PC-9 (cell line): ENCODE measurements around the gene CNTNAP2. TPM values are rescaled to one million over a fixed set of nuclear protein-coding genes. Genes with fewer than 3 reads are reported as not detected.

Source experiments
- BruUV-seq: library from RNA; stranded (reverse); fragments of 400-500 nt; replicated peaks from 2 replicates; lab custom pipeline; 2021; lab: Mats Ljungman, UMichigan
- CTCF ChIA-PET: fragments of 300-600 bp; sonication (Branson Sonifier 250); formaldehyde crosslinking; loops from one replicate; lab custom pipeline; 2022; ENCODE audit warnings: antibody characterized with exemption; lab: Charles Lee
- POLR2A ChIA-PET: fragments of 300-600 bp; sonication (Branson Sonifier 250); formaldehyde crosslinking; loops from one replicate; lab custom pipeline; 2022; ENCODE audit warnings: antibody characterized with exemption; ENCODE audit not compliant: unreplicated experiment; lab: Charles Lee
- DNase-seq, 2 experiments: peaks; one replicate each; pipeline versions ENCODE4 v3.0.0 to v3.0.0-alpha.2; 2015 to 2022; ENCODE audit warnings: mixed read lengths in 1 of 2
- H2AFZ ChIP-seq: fragments of 200-600 bp; sonication (generic); 2 replicates; pipeline ENCODE4 v1.8.1; 2017; ENCODE audit warnings: antibody characterized with exemption
- H3F3A ChIP-seq: fragments of 200-600 bp; sonication (generic); 2 replicates; pipeline ENCODE4 v1.8.1; 2017; ENCODE audit warnings: antibody characterized with exemption, mild to moderate bottlenecking, low read depth; ENCODE audit not compliant: insufficient read depth
- H3K27ac ChIP-seq: fragments of 200-600 bp; sonication (generic); 2 replicates; pipeline ENCODE4 v1.6.1; 2016; ENCODE audit warnings: mixed run types
- H3K27me3 ChIP-seq: fragments of 200-600 bp; sonication (generic); 2 replicates; pipeline ENCODE4 v1.6.1; 2016; ENCODE audit warnings: low read depth, mixed run types; ENCODE audit not compliant: insufficient read depth
- H3K36me3 ChIP-seq: fragments of 200-600 bp; sonication (generic); 2 replicates; pipeline ENCODE4 v1.6.1; 2016; ENCODE audit warnings: low read depth, mixed run types
- H3K4me1 ChIP-seq: fragments of 200-600 bp; sonication (generic); replicated peaks from 2 replicates; pipeline ENCODE4 v1.6.1; 2016; ENCODE audit warnings: mixed run types; ENCODE audit not compliant: insufficient read depth
- H3K4me2 ChIP-seq: fragments of 200-600 bp; sonication (generic); 2 replicates; pipeline ENCODE4 v1.6.1; 2017; ENCODE audit warnings: mixed run types
- H3K4me3 ChIP-seq: fragments of 200-600 bp; sonication (generic); 2 replicates; pipeline ENCODE4 v1.6.1; 2016; ENCODE audit warnings: mixed run types
- H3K79me2 ChIP-seq: fragments of 200-600 bp; sonication (generic); 2 replicates; pipeline ENCODE4 v1.6.1; 2017; ENCODE audit warnings: low read depth, mixed run types
- H3K9me2 ChIP-seq: fragments of 200-600 bp; sonication (generic); 2 replicates; pipeline ENCODE4 v1.8.1; 2017; ENCODE audit warnings: mild to moderate bottlenecking; ENCODE audit not compliant: insufficient read depth
- H3K9me3 ChIP-seq: fragments of 200-600 bp; sonication (generic); 2 replicates; pipeline ENCODE4 v1.8.1; 2016; ENCODE audit warnings: low read depth; ENCODE audit not compliant: insufficient read depth
- H4K20me1 ChIP-seq: fragments of 200-600 bp; sonication (generic); 2 replicates; pipeline ENCODE4 v1.8.1; 2017; ENCODE audit not compliant: insufficient read depth
- EZH2 ChIP-seq: fragments of 200-600 bp; sonication (generic); IDR thresholded peaks from 2 replicates; pipeline ENCODE4 v1.8.0; 2017; ENCODE audit warnings: antibody characterized with exemption, low read depth
- intact Hi-C: fragments of 100-400 bp; cut with micrococcal nuclease; formaldehyde crosslinking; loops from one replicate; pipeline ENCODE4 v1.10.0; 2022; ENCODE audit not compliant: unreplicated experiment
- total RNA-seq: library from RNA; stranded (reverse); gene quantifications from 2 replicates; pipeline ENCODE4 v1.2.3, GENCODE V29; 2021
- TF ChIP-seq, protein P1 (sequence below): fragments of 200-600 bp; sonication (generic); conservative IDR thresholded peaks from 2 replicates; pipeline ENCODE4 v1.6.1; 2017; ENCODE audit warnings: mixed run types, antibody characterized with exemption, mild to moderate bottlenecking, moderate library complexity

Gene CNTNAP2
- total RNA-seq, 1 experiment from 2014 or later: not detected

DNA sequence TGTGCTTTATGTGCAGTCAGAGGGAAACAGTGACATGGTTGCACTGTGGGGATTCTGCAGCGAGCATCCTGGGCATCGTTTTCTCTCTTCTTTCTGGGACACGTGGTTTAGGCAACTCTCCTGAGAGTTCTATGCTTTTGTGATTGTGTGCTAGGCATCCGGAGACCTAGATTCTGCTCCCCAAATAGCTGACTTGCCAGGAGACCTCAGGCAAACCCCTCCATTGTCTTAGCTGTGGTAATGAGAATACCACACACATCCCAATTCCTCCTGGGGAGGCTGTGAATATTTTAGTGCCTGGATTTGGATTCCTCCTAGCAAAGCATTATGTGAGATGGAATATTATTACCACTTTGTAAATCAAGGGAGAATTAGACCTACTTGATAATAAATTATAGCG is 1862.0 kb downstream of the CNTNAP2 start:
- TF ChIP-seq, protein P1, sequence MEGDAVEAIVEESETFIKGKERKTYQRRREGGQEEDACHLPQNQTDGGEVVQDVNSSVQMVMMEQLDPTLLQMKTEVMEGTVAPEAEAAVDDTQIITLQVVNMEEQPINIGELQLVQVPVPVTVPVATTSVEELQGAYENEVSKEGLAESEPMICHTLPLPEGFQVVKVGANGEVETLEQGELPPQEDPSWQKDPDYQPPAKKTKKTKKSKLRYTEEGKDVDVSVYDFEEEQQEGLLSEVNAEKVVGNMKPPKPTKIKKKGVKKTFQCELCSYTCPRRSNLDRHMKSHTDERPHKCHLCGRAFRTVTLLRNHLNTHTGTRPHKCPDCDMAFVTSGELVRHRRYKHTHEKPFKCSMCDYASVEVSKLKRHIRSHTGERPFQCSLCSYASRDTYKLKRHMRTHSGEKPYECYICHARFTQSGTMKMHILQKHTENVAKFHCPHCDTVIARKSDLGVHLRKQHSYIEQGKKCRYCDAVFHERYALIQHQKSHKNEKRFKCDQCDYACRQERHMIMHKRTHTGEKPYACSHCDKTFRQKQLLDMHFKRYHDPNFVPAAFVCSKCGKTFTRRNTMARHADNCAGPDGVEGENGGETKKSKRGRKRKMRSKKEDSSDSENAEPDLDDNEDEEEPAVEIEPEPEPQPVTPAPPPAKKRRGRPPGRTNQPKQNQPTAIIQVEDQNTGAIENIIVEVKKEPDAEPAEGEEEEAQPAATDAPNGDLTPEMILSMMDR: no peak
- TF ChIP-seq EZH2: no peak
- no peak for DNase-seq
- H3K79me2 ChIP-seq: no peaks in the 10 kb centered on the region
- intact Hi-C loops: no loop called here
- no peak overlapping the region for H3K4me2 ChIP-seq
- H3F3A ChIP-seq: no peaks in the 10 kb centered on the region
- H4K20me1 ChIP-seq: no peaks in the 10 kb centered on the region
- H3K9me2 ChIP-seq: no peaks in the 10 kb centered on the region; the same call in 1 of the 2 replicates
- no peaks in the 10 kb centered on the region for H3K9me3 ChIP-seq
- ChIA-PET CTCF (no interaction called here), POLR2A (no interaction called here)
- no peaks in the 10 kb centered on the region for H3K36me3 ChIP-seq
- no peaks in the 10 kb centered on the region for H3K4me1 ChIP-seq
- no peak overlapping the region for H2AFZ ChIP-seq
- no peaks in the 10 kb centered on the region for H3K27me3 ChIP-seq
- H3K27ac ChIP-seq: no peak overlapping the region
- no TSS peak for BruUV-seq
- no peak overlapping the region for H3K4me3 ChIP-seq

DNA sequence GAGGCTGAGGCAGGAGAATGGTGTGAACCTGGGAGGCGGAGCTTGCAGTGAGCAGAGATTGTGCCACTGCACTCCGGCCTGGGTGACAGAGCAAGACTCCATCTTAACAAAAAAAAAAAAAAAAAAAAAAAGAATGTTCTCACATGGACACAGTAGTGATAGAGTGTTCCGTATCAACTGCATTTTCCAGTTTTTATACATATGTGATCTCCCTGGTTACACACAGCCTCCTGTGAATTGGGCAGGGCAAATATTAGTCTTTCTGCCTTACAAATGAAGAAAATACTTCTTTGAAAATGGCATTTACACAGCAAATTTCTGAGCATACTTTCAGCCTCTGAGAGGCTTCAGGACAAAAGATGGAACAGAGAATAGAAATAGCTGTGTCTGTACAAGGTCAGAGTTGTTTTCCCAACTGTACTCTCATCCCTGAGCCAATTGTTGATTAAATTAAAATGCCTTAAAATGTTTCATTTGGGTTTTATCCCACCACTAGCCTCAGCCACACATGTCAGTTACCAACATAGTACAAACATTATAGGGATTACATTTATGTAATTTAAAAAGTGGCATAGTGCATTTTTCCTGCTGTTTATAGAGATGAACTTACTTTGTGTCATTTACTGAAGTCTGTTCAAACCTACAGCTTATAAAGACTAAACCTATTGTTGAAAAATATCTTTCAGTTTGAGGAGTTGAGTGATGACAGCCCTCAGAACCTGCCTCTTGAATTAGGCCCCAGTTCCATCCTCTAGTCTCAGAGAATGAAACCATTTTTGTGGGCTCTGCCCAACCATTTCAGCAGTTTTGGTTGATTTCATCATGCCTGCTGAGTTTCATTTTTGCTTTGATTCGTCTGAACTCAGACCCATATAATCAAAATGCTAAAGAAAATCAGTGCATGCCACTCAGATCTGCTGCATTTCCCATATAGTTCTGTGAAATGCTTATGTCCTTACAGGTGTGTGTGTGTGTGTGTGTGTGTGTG is 1864.5 kb downstream of the CNTNAP2 start:
- no peaks in the 10 kb centered on the region; the same call in 1 of the 2 replicates for H3K9me2 ChIP-seq
- no peaks in the 10 kb centered on the region for H4K20me1 ChIP-seq
- no peak overlapping the region for H2AFZ ChIP-seq
- H3K36me3 ChIP-seq: no peaks in the 10 kb centered on the region
- no peaks in the 10 kb centered on the region for H3K9me3 ChIP-seq
- H3K79me2 ChIP-seq: no peaks in the 10 kb centered on the region
- no peaks in the 10 kb centered on the region for H3K4me1 ChIP-seq
- intact Hi-C loops: no loop called here
- no peaks in the 10 kb centered on the region for H3K27me3 ChIP-seq
- no peak overlapping the region for H3K4me3 ChIP-seq
- ChIA-PET CTCF (no interaction called here), POLR2A (no interaction called here)
- no peak for DNase-seq
- H3F3A ChIP-seq: no peaks in the 10 kb centered on the region
- no peak overlapping the region for H3K27ac ChIP-seq
- TF ChIP-seq, protein P1: no peak
- no peak for TF ChIP-seq EZH2
- no TSS peak for BruUV-seq
- no peak overlapping the region for H3K4me2 ChIP-seq

DNA sequence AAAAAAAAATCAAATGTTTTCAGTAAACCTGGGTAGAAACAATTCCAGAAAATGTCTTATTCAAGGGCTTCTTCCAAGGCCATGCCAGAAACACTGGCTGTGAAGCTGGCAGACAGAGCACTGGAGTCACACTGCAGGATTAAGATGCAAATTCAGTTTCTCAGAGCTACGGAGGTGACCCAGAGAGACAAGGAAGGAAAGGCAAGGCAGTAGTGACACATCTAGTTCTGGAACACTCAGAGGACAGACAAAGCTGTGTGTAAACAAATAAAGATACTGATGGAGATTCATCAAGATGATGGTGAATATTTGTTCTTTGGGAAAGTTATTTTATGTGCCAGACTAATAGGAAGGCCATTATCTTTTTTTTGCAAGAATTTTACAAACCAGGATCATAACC is 1865.7 kb downstream of the CNTNAP2 start:
- Histone ChIP-seq H3K27ac (no peak overlapping the region), H2AFZ (no peak overlapping the region), H4K20me1 (no peaks in the 10 kb centered on the region), H3K36me3 (no peaks in the 10 kb centered on the region), H3F3A (no peaks in the 10 kb centered on the region), H3K4me1 (no peaks in the 10 kb centered on the region), H3K27me3 (no peaks in the 10 kb centered on the region), H3K79me2 (no peaks in the 10 kb centered on the region), H3K4me2 (no peak overlapping the region), H3K9me3 (no peaks in the 10 kb centered on the region), H3K9me2 (no peaks in the 10 kb centered on the region; the same call in 1 of the 2 replicates), H3K4me3 (no peak overlapping the region)
- CTCF ChIA-PET: no interaction called here
- intact Hi-C loops: no loop called here
- TF ChIP-seq, protein P1: no peak
- TF ChIP-seq EZH2: no peak
- POLR2A ChIA-PET: no interaction called here
- no TSS peak for BruUV-seq
- DNase-seq: no peak
